ENCODE measurements around the gene DMXL1. TPM values are rescaled to one million over a fixed set of nuclear protein-coding genes. Genes with fewer than 3 reads are reported as not detected.
A peak's percentile ranks its signal among the peaks of the same experiment; 100 is the strongest.

The DMXL1 gene
- total and polyA plus RNA-seq, 3 donors from 2014 or later, result 16.0 to 93.3 (median 63.9) TPM

- no peak for TF ChIP-seq POLR2A (IDR thresholded peaks at IDR 0.05)
- no peak for TF ChIP-seq CTCF (IDR thresholded peaks at IDR 0.05)
- 6 to 7% methylated on average over 23 to 24 of the region's 24 CpGs for WGBS, 2 donors
- H3K27ac ChIP-seq, result peak overlapping the region; percentile 63 to 92
- peaks cover 4% of the 10 kb centered on the region for H3K4me1 ChIP-seq
- DNase-seq, result no peak
- peak overlapping the region; percentile 69 to 79 for H3K4me3 ChIP-seq
- H3K27me3 ChIP-seq, result no peaks in the 10 kb centered on the region
- H3K9me3 ChIP-seq, result no peaks in the 10 kb centered on the region
- intact Hi-C loops (cut with DNase I; ENCODE audit: low total_unique reads), result no loop called here
- H3K36me3 ChIP-seq (ENCODE audit: low read depth, missing control alignments), result no peaks in the 10 kb centered on the region
Measured at GRCh38 chr5:119269061-119269944, 198.4 kb downstream of the DMXL1 start.

GRCh38 chr5:119270121-119270565, 199.3 kb downstream of the DMXL1 start:
- H3K27ac ChIP-seq, result no peak overlapping the region
- WGBS, 2 donors, result 59 to 78% methylated on average over 5 of the region's 5 CpGs
- H3K4me3 ChIP-seq, result no peak overlapping the region
- peaks cover 4% of the 10 kb centered on the region for H3K4me1 ChIP-seq
- no peak for DNase-seq
- no peaks in the 10 kb centered on the region for H3K27me3 ChIP-seq
- H3K9me3 ChIP-seq, result no peaks in the 10 kb centered on the region
- no peaks in the 10 kb centered on the region for H3K36me3 ChIP-seq (ENCODE audit: low read depth, missing control alignments)
- intact Hi-C loops (cut with DNase I; ENCODE audit: low total_unique reads), result no loop called here
- TF ChIP-seq POLR2A (IDR thresholded peaks at IDR 0.05) (no peak), CTCF (IDR thresholded peaks at IDR 0.05) (no peak)

- 76 to 91% methylated on average over 6 of the region's 6 CpGs for WGBS, 2 donors
Measured at GRCh38 chr5:119270960-119271757, 200.3 kb downstream of the DMXL1 start.

More at GRCh38 chr5:119270960-119271757, 200.3 kb downstream of the DMXL1 start:
- Histone ChIP-seq H3K27ac (no peak overlapping the region), H3K4me1 (peaks cover 4% of the 10 kb centered on the region), H3K9me3 (no peaks in the 10 kb centered on the region), H3K36me3 (ENCODE audit: low read depth, missing control alignments) (no peaks in the 10 kb centered on the region), H3K27me3 (no peaks in the 10 kb centered on the region), H3K4me3 (no peak overlapping the region)
- intact Hi-C loops (cut with DNase I; ENCODE audit: low total_unique reads), result no loop called here
- TF ChIP-seq CTCF (IDR thresholded peaks at IDR 0.05), result no peak
- no peak for DNase-seq
